AG04450 (cell line): ENCODE measurements around the gene RCAN2. TPM values are rescaled to one million over a fixed set of nuclear protein-coding genes. Genes with fewer than 3 reads are reported as not detected.

Experiments used
- CTCF ChIA-PET: fragments of 300-600, 350-600 bp; formaldehyde crosslinking; extraction: SDS; loops from one replicate; lab custom pipeline; 2022; ENCODE audit warnings: antibody characterized with exemption, inconsistent platforms; lab: Charles Lee
- POLR2A ChIA-PET: fragments of 350-600 bp; formaldehyde crosslinking; extraction: SDS; loops from one replicate; lab custom pipeline; 2021; ENCODE audit warnings: antibody characterized with exemption, inconsistent platforms; lab: Yijun Ruan, JAX
- DNase-seq: peaks from one replicate; pipeline ENCODE4 v3.0.0-alpha.2; 2011; ENCODE audit warnings: low read depth, low spot score
- H3K27ac ChIP-seq: one replicate; pipeline ENCODE4 v1.5.1; 2012; ENCODE audit warnings: low read depth, low read length, control low read depth
- H3K27me3 ChIP-seq: one replicate; pipeline ENCODE4 v1.6.0; 2012; ENCODE audit warnings: low read length; ENCODE audit not compliant: control insufficient read depth, insufficient read depth
- H3K4me3 ChIP-seq: 2 replicates; pipeline ENCODE4 v1.5.1; 2011; ENCODE audit warnings: mild to moderate bottlenecking, low read depth, low read length, control low read depth
- H3K9me3 ChIP-seq: 2 replicates; pipeline ENCODE4 v1.5.1; 2012; ENCODE audit warnings: low read length; ENCODE audit not compliant: control insufficient read depth, insufficient read depth
- polyA plus RNA-seq: library from polyadenylated mRNA; depleted of rRNA; stranded (reverse); fragments of >200 nt; gene quantifications from 2 replicates; pipeline ENCODE4 v1.2.3, GENCODE V29; 2011
- TF ChIP-seq, protein P1 (sequence below): IDR thresholded peaks from 2 replicates; pipeline ENCODE4 v1.5.1; 2011; ENCODE audit warnings: low read depth, low read length, control low read depth, inconsistent platforms

RCAN2 gene
- polyA plus RNA-seq, 1 experiment, result 0.11 TPM

DNA sequence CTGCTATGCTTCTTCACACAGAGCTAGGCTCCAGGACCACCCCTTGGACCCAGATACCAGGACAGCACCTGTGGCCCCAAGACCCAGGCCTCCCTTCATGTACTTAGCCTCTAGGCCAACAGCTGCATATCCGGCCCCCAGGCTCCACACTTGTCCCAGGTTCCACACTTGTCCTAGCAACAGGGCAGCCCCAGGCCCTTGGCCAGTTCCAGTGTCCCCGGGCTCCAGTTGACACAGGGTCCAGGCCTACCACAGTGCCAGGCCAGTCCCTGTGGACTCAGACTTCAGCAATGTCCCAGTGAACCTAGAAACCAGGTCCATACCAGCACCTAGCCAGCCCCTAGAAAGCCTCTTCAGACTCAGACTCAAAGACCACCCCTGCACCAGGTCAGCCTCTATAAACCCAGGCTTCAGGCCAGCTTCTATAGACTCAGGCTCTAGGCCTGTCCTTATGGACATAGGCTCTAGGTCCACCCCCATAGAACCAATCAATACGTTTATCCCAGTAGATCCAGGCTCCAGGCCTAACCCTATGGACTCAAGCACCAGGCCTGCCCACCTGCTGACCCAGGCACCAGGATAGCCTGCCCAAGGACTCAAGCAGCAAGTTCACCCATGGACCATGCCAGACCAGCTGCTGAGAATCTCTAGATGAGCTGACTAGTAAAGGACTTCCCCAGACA is 46.3 kb downstream of the RCAN2 start:
- H3K27ac ChIP-seq, result no peak overlapping the region
- CTCF ChIA-PET, result no interaction called here
- no peak overlapping the region for H3K4me3 ChIP-seq
- POLR2A ChIA-PET, result no interaction called here
- H3K27me3 ChIP-seq, result no peaks in the 10 kb centered on the region
- no peak for DNase-seq
- H3K9me3 ChIP-seq, result no peaks in the 10 kb centered on the region; the same call in 1 of the 2 replicates
- TF ChIP-seq, protein P1, sequence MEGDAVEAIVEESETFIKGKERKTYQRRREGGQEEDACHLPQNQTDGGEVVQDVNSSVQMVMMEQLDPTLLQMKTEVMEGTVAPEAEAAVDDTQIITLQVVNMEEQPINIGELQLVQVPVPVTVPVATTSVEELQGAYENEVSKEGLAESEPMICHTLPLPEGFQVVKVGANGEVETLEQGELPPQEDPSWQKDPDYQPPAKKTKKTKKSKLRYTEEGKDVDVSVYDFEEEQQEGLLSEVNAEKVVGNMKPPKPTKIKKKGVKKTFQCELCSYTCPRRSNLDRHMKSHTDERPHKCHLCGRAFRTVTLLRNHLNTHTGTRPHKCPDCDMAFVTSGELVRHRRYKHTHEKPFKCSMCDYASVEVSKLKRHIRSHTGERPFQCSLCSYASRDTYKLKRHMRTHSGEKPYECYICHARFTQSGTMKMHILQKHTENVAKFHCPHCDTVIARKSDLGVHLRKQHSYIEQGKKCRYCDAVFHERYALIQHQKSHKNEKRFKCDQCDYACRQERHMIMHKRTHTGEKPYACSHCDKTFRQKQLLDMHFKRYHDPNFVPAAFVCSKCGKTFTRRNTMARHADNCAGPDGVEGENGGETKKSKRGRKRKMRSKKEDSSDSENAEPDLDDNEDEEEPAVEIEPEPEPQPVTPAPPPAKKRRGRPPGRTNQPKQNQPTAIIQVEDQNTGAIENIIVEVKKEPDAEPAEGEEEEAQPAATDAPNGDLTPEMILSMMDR, result no peak

DNA sequence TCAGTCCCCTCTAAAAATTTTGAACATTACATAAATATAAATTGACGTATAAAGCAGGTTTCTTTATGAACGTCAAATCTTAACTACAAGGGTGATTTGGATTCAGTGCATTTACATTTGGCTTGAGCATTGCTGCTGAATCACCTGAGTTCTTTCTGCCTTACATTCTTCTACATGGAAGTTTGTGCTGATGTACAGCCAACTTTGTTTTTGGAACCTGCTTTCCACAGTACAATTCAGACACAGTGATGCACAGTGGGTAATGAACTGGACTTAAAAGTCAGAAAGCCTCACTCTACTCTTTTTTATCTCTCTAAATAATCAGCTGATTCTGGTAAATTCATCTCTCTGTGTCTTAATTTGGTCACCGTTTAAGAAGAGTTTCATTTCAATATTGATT is 47.6 kb downstream of the RCAN2 start:
- no peak overlapping the region for H3K4me3 ChIP-seq
- TF ChIP-seq, protein P1, result no peak
- H3K27me3 ChIP-seq, result no peaks in the 10 kb centered on the region
- no peak overlapping the region for H3K27ac ChIP-seq
- ChIA-PET POLR2A (no interaction called here), CTCF (no interaction called here)
- no peak for DNase-seq
- H3K9me3 ChIP-seq, result no peaks in the 10 kb centered on the region; the same call in 1 of the 2 replicates

DNA sequence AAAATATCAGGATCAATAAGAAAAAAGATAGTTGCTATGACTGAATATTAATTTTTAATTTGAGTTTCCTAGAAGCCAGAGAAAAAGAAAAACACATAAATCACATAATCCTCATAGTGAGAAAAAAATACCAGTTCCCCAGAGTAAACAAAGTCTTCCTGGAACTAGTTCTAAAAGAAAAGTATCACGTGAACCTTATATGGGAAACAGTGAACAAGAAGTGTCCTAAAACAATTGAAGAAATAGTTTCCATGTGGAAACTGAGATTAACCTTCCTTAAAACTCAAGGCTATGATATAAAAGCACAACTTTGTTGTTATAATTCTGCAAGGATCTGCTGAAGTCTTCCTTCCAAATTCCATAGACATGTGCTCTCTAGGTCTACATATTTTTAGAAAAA is 50.6 kb downstream of the RCAN2 start:
- Histone ChIP-seq H3K9me3 (no peaks in the 10 kb centered on the region; the same call in 1 of the 2 replicates), H3K27me3 (no peaks in the 10 kb centered on the region), H3K4me3 (no peak overlapping the region), H3K27ac (no peak overlapping the region)
- no peak for DNase-seq
- POLR2A ChIA-PET, result no interaction called here
- TF ChIP-seq, protein P1, result no peak
- CTCF ChIA-PET, result no interaction called here

DNA sequence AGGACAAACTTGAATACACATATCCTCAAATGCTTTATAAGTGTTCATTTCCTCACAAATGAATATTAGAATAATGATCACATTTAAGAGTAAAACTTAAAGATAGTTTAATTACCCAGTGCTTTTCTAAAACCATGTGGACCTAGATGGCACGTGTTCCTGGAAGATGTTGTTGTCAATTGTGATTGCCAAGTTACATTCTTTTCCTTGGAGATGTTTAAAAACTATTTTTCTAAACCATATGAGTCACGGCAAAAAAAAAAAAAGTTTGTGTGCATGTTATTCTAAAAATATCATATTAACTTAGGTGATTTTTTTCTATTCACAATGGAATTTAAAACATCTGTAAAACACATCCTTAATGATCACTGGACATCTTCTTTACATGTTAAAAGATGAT is 51.1 kb downstream of the RCAN2 start:
- ChIA-PET POLR2A (no interaction called here), CTCF (no interaction called here)
- no peak for DNase-seq
- no peak overlapping the region for H3K4me3 ChIP-seq
- no peak overlapping the region for H3K27ac ChIP-seq
- H3K9me3 ChIP-seq, result no peaks in the 10 kb centered on the region; the same call in 1 of the 2 replicates
- TF ChIP-seq, protein P1, result no peak
- H3K27me3 ChIP-seq, result no peaks in the 10 kb centered on the region

DNA sequence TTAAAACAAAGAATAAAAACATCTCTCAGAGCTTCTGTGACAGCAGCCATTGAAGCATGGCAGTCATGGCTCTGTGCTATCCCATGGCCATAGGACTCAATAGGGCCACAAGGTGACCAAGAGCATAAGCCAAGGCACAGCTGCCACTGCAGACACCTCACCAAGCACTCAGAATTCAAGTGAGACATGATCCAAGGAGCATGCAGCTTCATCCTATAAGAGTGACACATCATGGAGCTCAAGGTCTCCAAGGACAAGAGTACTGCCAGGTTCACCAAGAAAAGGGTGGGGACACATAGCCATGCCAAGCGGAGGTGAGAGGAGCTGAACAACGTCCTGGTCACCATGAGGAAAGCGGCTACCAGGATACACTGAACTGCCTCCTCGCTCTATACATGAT is 53.0 kb downstream of the RCAN2 start:
- CTCF ChIA-PET, result no interaction called here

More for the DNA sequence above, 53.0 kb downstream of the RCAN2 start:
- POLR2A ChIA-PET, result no interaction called here
- no peaks in the 10 kb centered on the region for H3K27me3 ChIP-seq
- H3K9me3 ChIP-seq, result no peaks in the 10 kb centered on the region
- TF ChIP-seq, protein P1, result no peak
- H3K4me3 ChIP-seq, result no peak overlapping the region
- no peak overlapping the region for H3K27ac ChIP-seq
- DNase-seq, result no peak
